Measurements from ENCODE around the gene ZNF837. TPM values are rescaled to one million over a fixed set of nuclear protein-coding genes. Genes with fewer than 3 reads are reported as not detected.
"Not testable (repeated sequence)": the region's sequence is repeated elsewhere in the genome, so short reads cannot be mapped to it uniquely, and the experiment has no call there.

The ZNF837 gene
- total RNA-seq (2014; rRNA removed; shearing (Covaris generic)), result 0.30 and 0.78 TPM in 2 replicates
- polyA plus RNA-seq (2014; cell fraction: nucleus; rRNA removed), result 0.11 and 2.4 TPM in 2 replicates

GRCh38 chr19:58380662-58381459 lies at the start of gene ZNF837:
TSS of gene ZNF837 (minus strand) at chr19:58381030. CDS start at chr19:58369332, 11,698 bp downstream.
- peak; percentile 99 for DNase-seq (ENCODE audit: extremely low read depth, low read depth)

- no peak for DNase-seq (ENCODE audit: extremely low read depth, low read depth)
These were observed 48.9 kb upstream of the ZNF837 start for GRCh38 chr19:58429745-58430144.

- DNase-seq (ENCODE audit: extremely low read depth, low read depth), result no peak
These were observed 47.8 kb upstream of the ZNF837 start for GRCh38 chr19:58428617-58429016.

- no peak for DNase-seq (ENCODE audit: extremely low read depth, low read depth)
These were observed 36.2 kb upstream of the ZNF837 start for GRCh38 chr19:58417071-58417470.

GRCh38 chr19:58416604-58417003 lies 35.8 kb upstream of the ZNF837 start:
- DNase-seq (ENCODE audit: extremely low read depth, low read depth), result no peak

GRCh38 chr19:58409010-58409790 lies 28.4 kb upstream of the ZNF837 start:
- DNase-seq (ENCODE audit: extremely low read depth, low read depth), result no peak

- peak; percentile 89 for DNase-seq (ENCODE audit: extremely low read depth, low read depth)
These were observed 27.6 kb upstream of the ZNF837 start, which contains the start of gene ZNF584 for GRCh38 chr19:58408152-58409009. TSS of gene ZNF584 (plus strand) at chr19:58408649. CDS start at chr19:58409148, 499 bp downstream.

- DNase-seq (ENCODE audit: extremely low read depth, low read depth), result no peak
These were observed 26.9 kb upstream of the ZNF837 start for GRCh38 chr19:58407658-58408151.

- DNase-seq (ENCODE audit: extremely low read depth, low read depth), result no peak
These were observed 26.2 kb upstream of the ZNF837 start for GRCh38 chr19:58406818-58407657.

GRCh38 chr19:58403920-58404478 lies 23.2 kb upstream of the ZNF837 start:
- DNase-seq (ENCODE audit: extremely low read depth, low read depth), result not testable (repeated sequence)

GRCh38 chr19:58401840-58402421 lies 21.1 kb upstream of the ZNF837 start:
- no peak for DNase-seq (ENCODE audit: extremely low read depth, low read depth)

GRCh38 chr19:58400916-58401839 lies 20.3 kb upstream of the ZNF837 start:
- DNase-seq (ENCODE audit: extremely low read depth, low read depth), result peak; percentile 97

- no peak for DNase-seq (ENCODE audit: extremely low read depth, low read depth)
These were observed 19.6 kb upstream of the ZNF837 start for GRCh38 chr19:58400316-58400915.

GRCh38 chr19:58399903-58400302 lies 19.1 kb upstream of the ZNF837 start:
- no peak for DNase-seq (ENCODE audit: extremely low read depth, low read depth)

GRCh38 chr19:58398545-58398944 lies 17.7 kb upstream of the ZNF837 start:
- no peak for DNase-seq (ENCODE audit: extremely low read depth, low read depth)

GRCh38 chr19:58398087-58398486 lies 17.3 kb upstream of the ZNF837 start:
- no peak for DNase-seq (ENCODE audit: extremely low read depth, low read depth)

GRCh38 chr19:58397533-58398037 lies 16.8 kb upstream of the ZNF837 start:
- DNase-seq (ENCODE audit: extremely low read depth, low read depth), result no peak
